PC-9 (cell line): ENCODE results near the gene PTGES2. TPM values are rescaled to one million over a fixed set of nuclear protein-coding genes. Genes with fewer than 3 reads are reported as not detected.

Experiments used
- BruUV-seq: library from RNA; stranded (reverse); fragments of 400-500 nt; replicated peaks from 2 replicates; lab custom pipeline; 2021; lab: Mats Ljungman, UMichigan
- CTCF ChIA-PET: fragments of 300-600 bp; sonication (Branson Sonifier 250); formaldehyde crosslinking; loops from one replicate; lab custom pipeline; 2022; ENCODE audit warnings: antibody characterized with exemption; lab: Charles Lee
- POLR2A ChIA-PET: fragments of 300-600 bp; sonication (Branson Sonifier 250); formaldehyde crosslinking; loops from one replicate; lab custom pipeline; 2022; ENCODE audit warnings: antibody characterized with exemption; ENCODE audit not compliant: unreplicated experiment; lab: Charles Lee
- DNase-seq, 2 experiments: peaks; one replicate each; pipeline versions ENCODE4 v3.0.0 to v3.0.0-alpha.2; 2015 to 2022; ENCODE audit warnings: mixed read lengths in 1 of 2
- H2AFZ ChIP-seq: fragments of 200-600 bp; sonication (generic); 2 replicates; pipeline ENCODE4 v1.8.1; 2017; ENCODE audit warnings: antibody characterized with exemption
- H3F3A ChIP-seq: fragments of 200-600 bp; sonication (generic); 2 replicates; pipeline ENCODE4 v1.8.1; 2017; ENCODE audit warnings: antibody characterized with exemption, mild to moderate bottlenecking, low read depth; ENCODE audit not compliant: insufficient read depth
- H3K27ac ChIP-seq: fragments of 200-600 bp; sonication (generic); 2 replicates; pipeline ENCODE4 v1.6.1; 2016; ENCODE audit warnings: mixed run types
- H3K27me3 ChIP-seq: fragments of 200-600 bp; sonication (generic); 2 replicates; pipeline ENCODE4 v1.6.1; 2016; ENCODE audit warnings: low read depth, mixed run types; ENCODE audit not compliant: insufficient read depth
- H3K36me3 ChIP-seq: fragments of 200-600 bp; sonication (generic); 2 replicates; pipeline ENCODE4 v1.6.1; 2016; ENCODE audit warnings: low read depth, mixed run types
- H3K4me1 ChIP-seq: fragments of 200-600 bp; sonication (generic); replicated peaks from 2 replicates; pipeline ENCODE4 v1.6.1; 2016; ENCODE audit warnings: mixed run types; ENCODE audit not compliant: insufficient read depth
- H3K4me2 ChIP-seq: fragments of 200-600 bp; sonication (generic); 2 replicates; pipeline ENCODE4 v1.6.1; 2017; ENCODE audit warnings: mixed run types
- H3K4me3 ChIP-seq: fragments of 200-600 bp; sonication (generic); 2 replicates; pipeline ENCODE4 v1.6.1; 2016; ENCODE audit warnings: mixed run types
- H3K79me2 ChIP-seq: fragments of 200-600 bp; sonication (generic); 2 replicates; pipeline ENCODE4 v1.6.1; 2017; ENCODE audit warnings: low read depth, mixed run types
- H3K9me2 ChIP-seq: fragments of 200-600 bp; sonication (generic); 2 replicates; pipeline ENCODE4 v1.8.1; 2017; ENCODE audit warnings: mild to moderate bottlenecking; ENCODE audit not compliant: insufficient read depth
- H3K9me3 ChIP-seq: fragments of 200-600 bp; sonication (generic); 2 replicates; pipeline ENCODE4 v1.8.1; 2016; ENCODE audit warnings: low read depth; ENCODE audit not compliant: insufficient read depth
- H4K20me1 ChIP-seq: fragments of 200-600 bp; sonication (generic); 2 replicates; pipeline ENCODE4 v1.8.1; 2017; ENCODE audit not compliant: insufficient read depth
- CTCF ChIP-seq: fragments of 200-600 bp; sonication (generic); conservative IDR thresholded peaks from 2 replicates; pipeline ENCODE4 v1.6.1; 2017; ENCODE audit warnings: mixed run types, antibody characterized with exemption, mild to moderate bottlenecking, moderate library complexity
- EZH2 ChIP-seq: fragments of 200-600 bp; sonication (generic); IDR thresholded peaks from 2 replicates; pipeline ENCODE4 v1.8.0; 2017; ENCODE audit warnings: antibody characterized with exemption, low read depth
- intact Hi-C: fragments of 100-400 bp; cut with micrococcal nuclease; formaldehyde crosslinking; loops from one replicate; pipeline ENCODE4 v1.10.0; 2022; ENCODE audit not compliant: unreplicated experiment
- total RNA-seq: library from RNA; stranded (reverse); gene quantifications from 2 replicates; pipeline ENCODE4 v1.2.3, GENCODE V29; 2021

Gene PTGES2
- total RNA-seq, 1 experiment from 2014 or later, result 95.2 TPM

- Histone ChIP-seq H3K36me3 (no peaks in the 10 kb centered on the region), H3K9me2 (no peaks in the 10 kb centered on the region), H3K79me2 (peaks cover 22% of the 10 kb centered on the region), H3F3A (peaks cover 10% of the 10 kb centered on the region; the same call in 1 of the 2 replicates), H3K27ac (no peak overlapping the region), H2AFZ (no peak overlapping the region), H3K4me3 (no peak overlapping the region), H3K27me3 (no peaks in the 10 kb centered on the region), H3K4me1 (peaks cover 9% of the 10 kb centered on the region), H4K20me1 (peaks cover 19% of the 10 kb centered on the region), H3K4me2 (no peak overlapping the region), H3K9me3 (no peaks in the 10 kb centered on the region)
- DNase-seq, result no peak
- CTCF ChIA-PET, result no interaction called here
- POLR2A ChIA-PET, result no interaction called here
- TF ChIP-seq EZH2 (no peak), CTCF (no peak)
- no TSS peak for BruUV-seq
- intact Hi-C loops, result no loop called here
These were observed 6.1 kb downstream of the PTGES2 start for GRCh38 chr9:128121466-128121810.

- no peak for DNase-seq
- H3F3A ChIP-seq, result peaks cover 10% of the 10 kb centered on the region; the same call in 1 of the 2 replicates
- peaks cover 15% of the 10 kb centered on the region for H4K20me1 ChIP-seq
- no peaks in the 10 kb centered on the region for H3K9me3 ChIP-seq
- no peak overlapping the region for H3K4me2 ChIP-seq
- ChIA-PET POLR2A (no interaction called here), CTCF (no interaction called here)
- H3K27ac ChIP-seq, result no peak overlapping the region
- H3K79me2 ChIP-seq, result peaks cover 17% of the 10 kb centered on the region
- no peaks in the 10 kb centered on the region for H3K36me3 ChIP-seq
- no TSS peak for BruUV-seq
- intact Hi-C loops, result no loop called here
- no peak overlapping the region for H2AFZ ChIP-seq
- H3K9me2 ChIP-seq, result no peaks in the 10 kb centered on the region
- H3K27me3 ChIP-seq, result no peaks in the 10 kb centered on the region
- H3K4me3 ChIP-seq, result no peak overlapping the region
- H3K4me1 ChIP-seq, result peaks cover 4% of the 10 kb centered on the region
- TF ChIP-seq CTCF, result no peak
- no peak for TF ChIP-seq EZH2
These were observed 6.6 kb downstream of the PTGES2 start for GRCh38 chr9:128120741-128121465.

GRCh38 chr9:128120061-128120740, 7.3 kb downstream of the PTGES2 start:
- intact Hi-C loops, result no loop called here
- DNase-seq, result no peak
- no peak overlapping the region for H3K4me3 ChIP-seq
- no peak for TF ChIP-seq CTCF
- no peak for TF ChIP-seq EZH2
- no peaks in the 10 kb centered on the region for H3K27me3 ChIP-seq
- no peak overlapping the region for H2AFZ ChIP-seq
- H3K36me3 ChIP-seq, result no peaks in the 10 kb centered on the region
- ChIA-PET CTCF (interaction anchor here (0.7 kb wide), 2 partner anchors 24 to 55 kb away, joined by 3 read pairs; no protein-coding TSS in a partner anchor), POLR2A (no interaction called here)
- no TSS peak for BruUV-seq
- no peaks in the 10 kb centered on the region for H3K4me1 ChIP-seq
- peaks cover 10% of the 10 kb centered on the region; the same call in 1 of the 2 replicates for H3K79me2 ChIP-seq
- peaks cover 10% of the 10 kb centered on the region; the same call in 1 of the 2 replicates for H3F3A ChIP-seq
- H4K20me1 ChIP-seq, result peaks cover 11% of the 10 kb centered on the region
- no peak overlapping the region for H3K4me2 ChIP-seq
- H3K27ac ChIP-seq, result no peak overlapping the region
- no peaks in the 10 kb centered on the region for H3K9me2 ChIP-seq
- no peaks in the 10 kb centered on the region for H3K9me3 ChIP-seq
